Activated CD8-positive, alpha-beta memory T cell treated with anti-CD3 and anti-CD28 coated beads, Interleukin-2, amount 10 ng/mL, durations not matched to agents 7 days and 5 days (primary cell): ENCODE data around the gene GAB4. TPM values are rescaled to one million over a fixed set of nuclear protein-coding genes. Genes with fewer than 3 reads are reported as not detected.
A peak's percentile ranks its signal among the peaks of the same experiment; 100 is the strongest.
"Not testable (repeated sequence)": the region's sequence is repeated elsewhere in the genome, so short reads cannot be mapped to it uniquely, and the experiment has no call there.

Experiments
- ATAC-seq: fragments of 150-1000 bp; cut with Tn5 transposase; one replicate; pipeline ENCODE4 v1.10.0; 2021; ENCODE audit warnings: moderate library complexity
- CTCF ChIA-PET: fragments of 350-600 bp; sonication (Branson Sonifier 250); formaldehyde crosslinking; loops from one replicate; lab custom pipeline; 2021; ENCODE audit warnings: antibody characterized with exemption; lab: Charles Lee
- DNase-seq: peaks from one replicate; pipeline ENCODE4 v3.0.0-alpha.2; 2020
- H3K27ac Mint-ChIP-seq: one replicate; pipeline ENCODE4 v1.8.0; 2021; ENCODE audit warnings: mild to moderate bottlenecking, mixed read lengths
- H3K27me3 Mint-ChIP-seq: one replicate; pipeline ENCODE4 v1.8.0; 2021; ENCODE audit warnings: mixed read lengths
- H3K36me3 Mint-ChIP-seq: one replicate; pipeline ENCODE4 v1.8.0; 2021; ENCODE audit warnings: mild to moderate bottlenecking, mixed read lengths
- H3K4me1 Mint-ChIP-seq: one replicate; pipeline ENCODE4 v1.8.0; 2021; ENCODE audit warnings: mixed read lengths
- H3K4me3 Mint-ChIP-seq: one replicate; pipeline ENCODE4 v1.8.0; 2021; ENCODE audit warnings: mild to moderate bottlenecking, moderate library complexity, mixed read lengths
- H3K9me3 Mint-ChIP-seq: one replicate; pipeline ENCODE4 v1.8.0; 2022; ENCODE audit warnings: low read depth, mixed read lengths
- total RNA-seq, 2 experiments: library from RNA; stranded (reverse); gene quantifications; one replicate each; pipeline ENCODE4 v1.2.3, GENCODE V29; 2021

Gene GAB4
- total RNA-seq, 2 experiments from 2014 or later: not detected

GRCh38 chr22:16933291-16934282 lies 74.4 kb downstream of the GAB4 start:
- peaks cover 16% of the 10 kb centered on the region for H3K27me3 Mint-ChIP-seq

GRCh38 chr22:16932577-16932976 lies 75.4 kb downstream of the GAB4 start:
- CTCF ChIA-PET: no interaction called here
- no peak overlapping the region for H3K4me3 Mint-ChIP-seq
- DNase-seq (no peak), ATAC-seq (no peak)
- H3K4me1 Mint-ChIP-seq: no peaks in the 10 kb centered on the region
- no peak overlapping the region for H3K27ac Mint-ChIP-seq
- no peaks in the 10 kb centered on the region for H3K36me3 Mint-ChIP-seq
- no peaks in the 10 kb centered on the region for H3K9me3 Mint-ChIP-seq
- H3K27me3 Mint-ChIP-seq: peaks cover 23% of the 10 kb centered on the region

More at GRCh38 chr22:16933291-16934282, 74.4 kb downstream of the GAB4 start:
- no peaks in the 10 kb centered on the region for H3K36me3 Mint-ChIP-seq
- CTCF ChIA-PET: no interaction called here
- ATAC-seq: no peak
- no peak for DNase-seq
- H3K9me3 Mint-ChIP-seq: no peaks in the 10 kb centered on the region
- no peak overlapping the region for H3K4me3 Mint-ChIP-seq
- no peak overlapping the region for H3K27ac Mint-ChIP-seq
- no peaks in the 10 kb centered on the region for H3K4me1 Mint-ChIP-seq

GRCh38 chr22:16925407-16925966 lies 82.5 kb downstream of the GAB4 start:
- Mint-ChIP-seq H3K36me3 (no peaks in the 10 kb centered on the region), H3K9me3 (no peaks in the 10 kb centered on the region), H3K27me3 (peaks cover 35% of the 10 kb centered on the region), H3K27ac (no peak overlapping the region), H3K4me1 (no peaks in the 10 kb centered on the region), H3K4me3 (no peak overlapping the region)
- no peak for DNase-seq
- CTCF ChIA-PET: no interaction called here
- no peak for ATAC-seq

- Mint-ChIP-seq H3K27ac (no peak overlapping the region), H3K36me3 (no peaks in the 10 kb centered on the region), H3K4me3 (no peak overlapping the region), H3K9me3 (no peaks in the 10 kb centered on the region), H3K27me3 (peaks cover 29% of the 10 kb centered on the region), H3K4me1 (no peaks in the 10 kb centered on the region)
- no peak for DNase-seq
- ATAC-seq: no peak
- CTCF ChIA-PET: no interaction called here
These were observed 85.3 kb downstream of the GAB4 start for GRCh38 chr22:16922706-16923105.

GRCh38 chr22:16922076-16922475 lies 85.9 kb downstream of the GAB4 start:
- H3K9me3 Mint-ChIP-seq: no peaks in the 10 kb centered on the region
- no peaks in the 10 kb centered on the region for H3K36me3 Mint-ChIP-seq
- DNase-seq: no peak
- H3K27me3 Mint-ChIP-seq: peaks cover 33% of the 10 kb centered on the region
- peaks cover 4% of the 10 kb centered on the region for H3K4me1 Mint-ChIP-seq
- CTCF ChIA-PET: no interaction called here
- H3K4me3 Mint-ChIP-seq: no peak overlapping the region
- ATAC-seq: no peak
- H3K27ac Mint-ChIP-seq: no peak overlapping the region

- ATAC-seq (peak; percentile 57), DNase-seq (peak; percentile 71)
- peaks cover 23% of the 10 kb centered on the region for H3K4me1 Mint-ChIP-seq
- CTCF ChIA-PET: interaction anchor here (1.0 to 3.3 kb wide), 5 partner anchors 137 to 584 kb away, joined by 4 to 21 read pairs (median 5); no protein-coding TSS in a partner anchor
- no peaks in the 10 kb centered on the region for H3K36me3 Mint-ChIP-seq
- H3K4me3 Mint-ChIP-seq: no peak overlapping the region
- no peaks in the 10 kb centered on the region for H3K9me3 Mint-ChIP-seq
- no peak overlapping the region for H3K27ac Mint-ChIP-seq
- H3K27me3 Mint-ChIP-seq: peaks cover 22% of the 10 kb centered on the region
These were observed 90.6 kb downstream of the GAB4 start for GRCh38 chr22:16917144-16918003.

GRCh38 chr22:16915701-16916100 lies 92.3 kb downstream of the GAB4 start:
- Mint-ChIP-seq H3K36me3 (no peaks in the 10 kb centered on the region), H3K4me3 (no peak overlapping the region), H3K4me1 (peaks cover 23% of the 10 kb centered on the region), H3K27ac (no peak overlapping the region), H3K27me3 (peaks cover 20% of the 10 kb centered on the region), H3K9me3 (no peaks in the 10 kb centered on the region)
- ATAC-seq: peak; percentile 77
- CTCF ChIA-PET: interaction anchor here (1.0 to 3.3 kb wide), 2 partner anchors 142 to 256 kb away, joined by 3 to 21 read pairs; no protein-coding TSS in a partner anchor
- DNase-seq: peak; percentile 78

GRCh38 chr22:16914911-16915310 lies 93.1 kb downstream of the GAB4 start:
- H3K36me3 Mint-ChIP-seq, ATAC-seq, H3K27ac Mint-ChIP-seq, H3K9me3 Mint-ChIP-seq, CTCF ChIA-PET, H3K4me3 Mint-ChIP-seq, DNase-seq: not testable (repeated sequence)
- H3K4me1 Mint-ChIP-seq: peaks cover 23% of the 10 kb centered on the region
- peaks cover 16% of the 10 kb centered on the region for H3K27me3 Mint-ChIP-seq

GRCh38 chr22:16914006-16914405 lies 94.0 kb downstream of the GAB4 start:
- H3K36me3 Mint-ChIP-seq: no peaks in the 10 kb centered on the region
- H3K4me3 Mint-ChIP-seq: no peak overlapping the region
- no peak overlapping the region for H3K27ac Mint-ChIP-seq
- no peak for DNase-seq
- peaks cover 23% of the 10 kb centered on the region for H3K4me1 Mint-ChIP-seq
- ATAC-seq: peak; percentile 55
- H3K9me3 Mint-ChIP-seq: no peaks in the 10 kb centered on the region
- CTCF ChIA-PET: no interaction called here
- H3K27me3 Mint-ChIP-seq: peaks cover 19% of the 10 kb centered on the region

- H3K27me3 Mint-ChIP-seq: peaks cover 16% of the 10 kb centered on the region
- H3K4me3 Mint-ChIP-seq: no peak overlapping the region
- peaks cover 19% of the 10 kb centered on the region for H3K4me1 Mint-ChIP-seq
- H3K27ac Mint-ChIP-seq: no peak overlapping the region
- CTCF ChIA-PET: no interaction called here
- ATAC-seq (no peak), DNase-seq (no peak)
- H3K9me3 Mint-ChIP-seq: no peaks in the 10 kb centered on the region
- no peaks in the 10 kb centered on the region for H3K36me3 Mint-ChIP-seq
These were observed 95.7 kb downstream of the GAB4 start for GRCh38 chr22:16912281-16912680.

Other genes with a start within 250 kb of the GAB4 start
- under 1 TPM in 1 of 2 experiments, not detected in 1; 0.18 TPM for gene XKR3, start 182.8 kb downstream of the GAB4 start, total RNA-seq
- 10 to 100 TPM; 22.5 to 25.1 TPM for gene IL17RA, start 76.8 kb upstream of the GAB4 start, total RNA-seq
- gene TMEM121B, start 113.1 kb upstream of the GAB4 start, total RNA-seq: not detected
- 10 to 100 TPM; 23.8 to 31.6 TPM for gene HDHD5, start 151.1 kb upstream of the GAB4 start, total RNA-seq
- gene ADA2, start 211.2 kb upstream of the GAB4 start, total RNA-seq: 10 to 100 TPM; 39.4 to 51.3 TPM